GM21717 (cell line): ENCODE data around the gene RYR1.
"Not testable (repeated sequence)": the region's sequence is repeated elsewhere in the genome, so short reads cannot be mapped to it uniquely, and the experiment has no call there.

Source experiments
- ATAC-seq: cut with Tn5 transposase; IDR thresholded peaks from one replicate; pipeline ENCODE4 v1.9.1; 2021; ENCODE audit warnings: mild to moderate bottlenecking, moderate library complexity; ENCODE audit not compliant: unreplicated experiment

RYR1 gene

DNA sequence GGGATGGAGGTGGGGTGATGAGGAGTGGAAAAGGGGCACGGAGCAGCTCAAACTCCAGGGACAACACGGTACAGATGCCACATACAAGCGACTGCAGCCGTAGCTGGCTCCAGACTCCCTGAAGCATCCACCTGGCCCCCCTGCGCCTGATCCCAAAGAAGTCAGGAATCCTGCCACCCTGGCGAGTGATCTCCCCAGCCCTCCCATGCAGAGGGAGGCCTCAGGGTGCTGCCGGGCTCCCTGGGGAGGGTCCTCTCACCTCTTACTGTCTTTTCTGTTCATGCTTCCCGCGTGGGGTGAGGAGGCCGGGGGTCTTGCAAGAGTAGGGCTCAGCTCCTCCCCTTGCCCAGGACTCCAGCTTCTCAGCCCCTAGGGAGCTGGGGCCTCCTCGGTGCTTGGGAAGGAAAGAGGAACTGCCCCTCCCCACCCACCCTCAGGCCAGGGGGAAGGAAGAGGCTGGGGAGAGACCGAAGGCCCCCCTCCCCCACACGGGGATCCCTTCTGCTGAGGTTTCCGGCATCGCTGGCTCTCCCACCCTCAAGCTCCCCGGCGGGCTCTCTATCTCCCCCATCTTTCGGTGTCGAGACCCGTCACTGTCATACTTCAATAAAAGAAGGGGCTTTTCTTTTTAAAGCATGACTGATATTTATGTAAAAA lies 7.6 kb upstream of the RYR1 start, which contains the start of gene RASGRP4:
RASGRP4 (minus strand) TSS at position 410 of the 657 bp plus-strand sequence; CDS start at position 282, 128 bp downstream.
- ATAC-seq: no peak

DNA sequence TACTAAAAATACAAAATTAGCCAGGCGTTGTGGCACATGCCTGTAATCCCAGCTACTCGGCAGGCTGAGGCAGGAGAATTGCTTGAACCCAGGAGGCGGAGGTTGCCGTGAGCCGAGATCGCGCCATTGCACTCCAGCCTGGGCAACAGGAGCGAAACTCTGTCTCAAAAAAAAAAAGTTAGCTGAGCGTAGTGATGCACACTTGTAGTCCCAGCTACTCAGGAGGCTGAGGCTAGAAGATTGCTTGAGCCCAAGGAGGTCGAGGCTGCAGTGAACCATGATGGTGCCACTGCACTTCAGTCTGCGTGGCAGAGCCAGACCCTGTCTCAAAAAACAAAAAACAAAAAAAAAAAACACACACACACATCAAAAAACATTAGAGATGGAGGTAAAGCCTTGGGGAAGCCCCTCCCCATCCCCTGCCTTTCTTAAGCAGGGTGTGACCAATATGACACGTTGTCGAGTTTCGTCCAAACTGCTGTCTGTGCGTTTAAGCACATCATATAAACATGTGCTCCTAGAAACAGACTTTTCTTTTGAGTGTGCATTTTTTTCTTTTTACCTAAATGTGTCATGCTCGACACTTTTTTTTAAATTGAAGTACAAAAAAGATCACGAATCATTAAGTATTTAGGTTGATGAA lies 6.3 kb upstream of the RYR1 start:
- ATAC-seq: not testable (repeated sequence)

DNA sequence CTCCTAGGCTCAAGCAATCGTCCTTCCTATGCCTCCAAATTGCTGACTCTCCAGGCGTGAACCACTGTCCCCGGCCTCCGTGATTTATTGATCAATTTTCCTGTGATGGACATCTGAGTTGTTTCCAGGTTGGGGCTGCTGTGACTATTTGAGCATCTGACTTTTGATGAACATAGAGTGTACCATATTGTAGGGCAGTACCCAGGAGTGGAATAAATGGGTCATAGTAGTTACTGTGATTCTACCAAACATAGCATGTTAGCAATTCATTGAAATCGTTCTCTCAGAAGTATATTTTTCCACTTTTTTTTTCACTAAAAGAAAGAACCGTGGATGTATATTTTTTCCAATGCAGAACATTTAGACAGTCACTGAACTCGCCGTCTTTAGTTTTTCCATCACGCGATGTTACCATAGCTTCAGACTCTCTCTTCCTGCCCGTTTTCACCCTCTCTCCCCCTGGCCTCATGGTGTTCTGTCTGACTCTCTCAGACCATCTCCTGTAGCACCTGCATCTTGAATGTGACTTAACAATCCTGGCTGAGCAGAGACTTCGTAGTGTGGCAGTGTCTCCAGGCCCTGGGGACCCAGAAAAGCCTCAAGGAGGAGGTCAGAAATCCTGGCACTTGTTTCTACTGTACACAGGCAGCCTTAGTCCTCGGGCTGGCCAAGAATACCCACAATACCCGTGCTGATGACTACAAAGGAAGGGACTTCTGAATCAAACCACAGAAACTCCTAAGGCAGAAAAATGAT lies 4.3 kb upstream of the RYR1 start:
- no peak for ATAC-seq

DNA sequence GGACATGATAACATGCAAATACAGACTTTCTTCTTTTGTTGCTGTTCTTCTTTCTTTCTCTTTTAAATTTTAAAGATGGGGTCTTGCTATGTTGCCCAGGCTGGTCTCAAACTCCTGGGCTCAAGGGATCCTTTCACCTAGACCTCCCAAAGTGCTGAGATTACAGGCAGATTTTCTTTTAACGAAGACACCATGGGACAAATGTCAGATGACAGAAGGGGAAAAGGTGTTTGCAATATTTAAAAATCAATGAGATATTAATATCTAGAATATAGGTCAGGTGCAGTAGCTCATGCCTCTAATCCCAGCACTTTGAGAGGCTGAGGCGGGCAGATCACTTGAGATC lies 3.7 kb upstream of the RYR1 start:
- no peak for ATAC-seq

DNA sequence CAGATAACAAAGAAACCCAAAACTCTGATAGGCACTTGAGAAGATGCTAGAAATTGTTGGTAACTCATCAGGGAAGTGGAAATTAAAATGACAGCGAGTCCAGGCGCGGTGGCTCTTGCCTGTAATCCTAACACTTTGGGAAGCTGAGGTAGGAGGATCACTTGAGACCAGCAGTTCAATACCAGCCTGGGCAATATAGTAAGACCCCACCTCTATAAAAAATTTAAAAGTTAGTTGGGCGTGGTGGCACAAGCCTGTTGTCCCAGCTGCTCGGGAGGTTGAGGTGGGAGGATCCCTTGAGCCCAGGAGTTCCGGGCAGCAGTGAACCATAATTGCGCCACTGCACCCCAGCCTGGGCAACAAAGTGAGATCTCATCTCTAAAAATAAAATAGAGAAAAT lies 2.6 kb upstream of the RYR1 start:
- no peak for ATAC-seq

DNA sequence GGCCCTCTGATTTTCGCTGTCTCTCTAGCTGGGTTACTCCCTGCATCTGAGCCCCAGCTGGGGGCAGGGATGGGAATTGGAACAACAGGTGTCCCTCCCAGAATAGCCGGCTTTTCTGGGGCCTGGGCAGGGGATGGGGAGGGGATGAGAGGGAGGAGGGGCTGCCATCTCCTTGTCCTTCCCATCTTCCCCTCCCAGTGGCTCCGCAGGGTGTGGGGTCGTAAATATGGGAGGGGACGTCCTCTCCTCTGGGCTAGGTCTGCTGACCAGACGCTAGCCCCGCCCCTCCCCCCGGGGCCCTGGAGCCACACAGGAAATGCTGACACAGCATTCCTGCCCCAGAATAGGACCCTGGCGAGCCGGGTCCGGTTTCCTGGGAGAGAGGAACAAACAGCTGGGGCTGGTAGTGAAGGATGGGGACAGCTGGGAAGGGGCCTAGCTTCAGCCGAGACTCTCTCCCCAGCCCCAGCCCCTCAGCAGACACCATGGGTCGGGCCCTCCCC lies 1.1 kb downstream of the RYR1 start:
- no peak for ATAC-seq

DNA sequence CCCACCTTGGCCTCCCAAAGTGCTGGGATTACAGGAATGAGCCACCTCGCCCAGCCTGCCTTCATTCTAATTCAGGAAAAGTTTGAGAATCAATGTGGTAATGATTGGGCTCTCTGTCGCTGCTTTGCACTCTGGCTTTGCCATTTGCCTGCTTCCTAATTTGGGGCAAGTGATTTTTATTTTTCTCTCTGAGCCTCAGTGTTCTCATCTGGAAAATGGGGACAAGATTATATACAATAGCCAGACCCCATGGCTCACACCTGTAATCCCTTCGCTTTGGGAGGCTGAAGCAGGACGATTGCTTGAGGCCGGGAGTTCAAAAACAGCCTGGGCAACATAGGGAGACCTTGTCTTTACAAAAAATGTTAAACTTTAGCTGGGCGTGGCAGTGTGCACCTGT lies 3.8 kb downstream of the RYR1 start:
- ATAC-seq: no peak

DNA sequence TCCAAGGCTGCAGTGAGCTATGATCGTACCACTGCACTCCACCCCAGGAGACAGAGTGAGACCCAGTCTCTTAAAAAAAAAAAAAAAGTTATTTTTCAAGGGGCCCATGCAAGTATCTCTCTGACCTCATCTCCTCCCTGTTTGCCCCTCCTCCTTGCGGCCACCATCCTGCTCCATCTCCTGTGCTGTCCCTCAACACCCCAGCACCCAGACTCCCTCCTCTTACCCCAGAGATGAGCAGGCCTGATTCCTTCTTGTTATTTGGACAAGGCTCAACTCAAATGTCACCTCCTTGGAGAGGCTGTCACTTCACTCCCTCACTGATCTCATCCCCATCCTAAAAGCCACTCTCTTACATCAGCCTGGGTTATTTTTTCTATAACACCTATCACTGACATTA lies 4.4 kb downstream of the RYR1 start:
- no peak for ATAC-seq

DNA sequence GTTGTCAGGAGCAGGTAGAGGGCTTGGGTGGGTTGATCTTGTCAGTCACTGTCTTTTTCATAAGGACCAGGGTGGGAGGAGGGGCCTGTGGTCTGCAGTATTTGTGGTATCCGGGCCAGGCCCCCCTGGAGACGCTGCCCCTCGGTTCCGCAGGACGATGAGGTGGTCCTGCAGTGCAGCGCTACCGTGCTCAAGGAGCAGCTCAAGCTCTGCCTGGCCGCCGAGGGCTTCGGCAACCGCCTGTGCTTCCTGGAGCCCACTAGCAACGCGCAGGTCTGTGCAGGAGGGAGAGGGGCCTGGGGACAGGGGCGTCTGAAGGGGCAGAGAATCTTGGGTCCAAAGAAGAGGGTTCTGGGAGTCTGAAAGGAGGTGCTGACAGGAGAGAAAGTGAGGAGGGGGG lies 7.1 kb downstream of the RYR1 start:
- ATAC-seq: no peak

DNA sequence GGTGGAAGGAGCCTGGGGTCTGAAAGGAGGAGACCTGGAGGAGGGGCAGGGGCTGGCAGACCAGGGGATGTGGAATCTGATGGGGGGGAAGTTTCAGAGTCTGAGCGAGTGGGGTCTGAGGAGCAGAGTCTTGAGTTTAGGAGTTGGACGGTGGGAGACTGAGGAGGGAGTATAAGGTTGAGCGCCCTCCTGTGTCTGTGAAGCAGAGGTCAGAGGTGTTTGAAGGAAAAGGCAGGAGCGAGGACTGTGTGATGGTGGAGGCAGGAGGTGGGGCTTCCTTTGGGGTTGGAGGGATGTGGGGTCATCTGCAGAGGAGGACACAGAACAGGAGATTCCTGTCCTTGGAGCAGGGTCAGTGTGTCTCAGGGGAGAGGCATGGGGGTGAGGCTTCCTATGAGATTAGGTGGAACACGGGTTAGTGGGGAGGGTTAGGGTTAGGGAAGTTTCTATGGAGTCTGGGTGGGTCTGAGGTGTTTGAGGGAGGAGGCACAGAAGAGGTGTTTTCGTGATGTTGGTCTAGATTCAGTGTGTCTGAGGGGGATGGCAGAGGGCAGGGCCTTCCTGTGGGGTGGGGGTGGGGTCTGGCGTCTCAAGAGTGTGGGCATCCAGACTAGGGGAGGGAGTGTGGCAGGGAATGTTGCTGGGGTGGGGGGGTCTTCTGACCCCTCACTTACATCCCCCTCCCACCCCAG lies 8.3 kb downstream of the RYR1 start:
- ATAC-seq: no peak

DNA sequence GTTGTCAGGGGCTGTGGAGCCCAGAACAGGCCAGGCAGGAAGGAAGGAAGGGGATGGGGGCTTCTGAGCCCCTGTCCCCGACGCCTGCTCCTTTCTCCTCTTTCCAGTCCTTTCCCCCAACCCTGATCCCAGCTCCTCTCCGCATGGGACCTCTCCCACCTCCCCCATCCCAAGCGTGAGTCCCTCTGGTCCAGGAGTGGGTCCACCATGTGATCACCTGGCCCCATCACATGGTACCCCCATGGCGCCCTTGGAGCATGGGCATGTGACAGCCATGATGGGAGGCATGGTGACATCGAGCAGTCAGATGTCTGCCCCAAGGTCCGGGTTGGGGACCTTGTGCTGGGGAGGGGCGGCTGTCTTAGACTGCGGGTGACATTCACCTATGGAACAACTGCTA lies 9.2 kb downstream of the RYR1 start:
- ATAC-seq: no peak

DNA sequence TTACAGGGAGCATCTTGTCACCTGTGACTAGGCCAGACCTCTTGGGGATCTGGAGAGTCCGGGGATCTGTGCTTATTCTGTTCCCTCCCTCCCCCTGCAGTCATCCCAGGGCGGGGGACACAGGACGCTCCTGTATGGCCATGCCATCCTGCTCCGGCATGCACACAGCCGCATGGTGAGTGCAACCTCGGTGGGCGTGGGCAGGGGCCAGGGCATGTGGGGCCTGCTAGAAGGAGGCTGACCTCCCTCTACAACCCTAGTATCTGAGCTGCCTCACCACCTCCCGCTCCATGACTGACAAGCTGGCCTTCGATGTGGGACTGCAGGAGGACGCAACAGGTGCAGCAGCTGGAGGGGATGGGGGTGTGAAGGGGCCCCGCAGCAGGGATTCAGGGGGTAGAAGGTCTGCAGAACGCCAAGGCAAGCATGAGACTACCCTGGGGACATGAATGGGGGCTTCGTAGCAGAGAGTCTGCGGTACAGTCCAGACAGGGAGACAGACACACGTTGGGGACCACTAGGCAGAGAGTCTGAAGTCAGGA lies 10.0 kb downstream of the RYR1 start:
- ATAC-seq: no peak

DNA sequence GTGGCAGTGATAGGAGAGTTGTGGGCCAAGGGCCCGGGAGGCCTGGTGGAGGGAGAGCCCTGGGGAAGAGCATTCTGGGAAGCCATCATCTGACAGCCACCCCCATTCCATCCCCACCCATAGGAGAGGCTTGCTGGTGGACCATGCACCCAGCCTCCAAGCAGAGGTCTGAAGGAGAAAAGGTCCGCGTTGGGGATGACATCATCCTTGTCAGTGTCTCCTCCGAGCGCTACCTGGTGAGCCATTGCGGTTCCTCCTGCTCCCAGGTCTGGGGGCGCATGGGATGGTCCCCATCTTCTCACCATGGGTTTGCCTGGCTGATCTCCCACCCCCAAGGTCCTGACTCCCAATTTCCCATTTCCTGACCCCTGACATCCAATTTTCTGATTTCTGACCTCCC lies 10.5 kb downstream of the RYR1 start:
- ATAC-seq: no peak

DNA sequence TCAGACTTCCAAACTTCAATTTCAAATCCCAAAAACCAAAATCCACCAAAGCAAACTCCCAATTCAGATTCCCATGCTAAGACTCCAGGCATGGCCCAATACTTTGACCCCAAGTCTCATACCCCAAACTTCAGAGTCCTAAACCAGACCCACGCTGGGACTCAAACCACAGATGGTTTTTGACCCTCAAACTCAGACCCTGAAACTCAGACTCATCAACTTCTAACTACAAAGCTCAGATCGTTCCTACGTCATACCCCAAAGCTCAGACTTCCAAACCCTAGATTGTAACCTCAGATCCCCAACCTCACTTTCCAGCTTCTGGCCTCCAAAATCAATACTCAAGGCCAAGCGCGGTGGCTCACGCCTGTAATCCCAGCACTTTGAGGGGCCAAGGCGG lies 11.9 kb downstream of the RYR1 start:
- no peak for ATAC-seq

DNA sequence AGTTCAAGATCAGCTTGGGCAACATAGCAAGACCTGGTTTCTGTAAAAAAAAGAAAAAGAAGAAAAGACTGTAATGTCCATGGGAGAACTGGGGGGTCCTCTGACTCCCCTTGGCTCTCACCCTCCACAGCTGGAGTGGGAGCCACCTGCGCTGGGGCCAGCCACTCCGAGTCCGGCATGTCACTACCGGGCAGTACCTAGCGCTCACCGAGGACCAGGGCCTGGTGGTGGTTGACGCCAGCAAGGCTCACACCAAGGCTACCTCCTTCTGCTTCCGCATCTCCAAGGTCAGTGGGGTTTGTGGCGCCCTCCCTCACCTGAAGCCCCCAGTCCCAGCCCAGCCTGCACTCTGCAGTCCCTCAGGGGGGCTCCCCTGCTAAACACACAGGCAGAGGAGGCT lies 14.7 kb downstream of the RYR1 start:
- no peak for ATAC-seq

DNA sequence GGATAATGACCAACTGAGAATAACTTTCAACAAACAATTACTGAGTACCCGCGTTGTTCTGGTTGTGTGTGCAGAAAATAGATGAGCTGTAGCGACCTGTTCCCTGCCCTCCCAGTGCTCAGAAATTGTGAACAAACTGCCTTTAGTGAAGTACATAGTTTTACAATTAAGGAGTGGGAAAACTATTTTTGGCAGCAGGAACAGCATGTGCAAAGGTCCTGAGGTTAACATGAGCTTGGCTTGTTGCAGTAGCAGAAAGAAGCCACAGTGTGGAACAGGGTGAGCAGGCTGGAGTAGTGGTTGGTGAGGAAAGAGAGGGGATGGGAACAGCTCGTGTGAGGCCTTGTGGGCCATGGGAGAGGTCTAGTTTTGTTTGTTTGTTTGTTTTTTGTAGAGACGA lies 16.0 kb downstream of the RYR1 start:
- ATAC-seq: no peak

DNA sequence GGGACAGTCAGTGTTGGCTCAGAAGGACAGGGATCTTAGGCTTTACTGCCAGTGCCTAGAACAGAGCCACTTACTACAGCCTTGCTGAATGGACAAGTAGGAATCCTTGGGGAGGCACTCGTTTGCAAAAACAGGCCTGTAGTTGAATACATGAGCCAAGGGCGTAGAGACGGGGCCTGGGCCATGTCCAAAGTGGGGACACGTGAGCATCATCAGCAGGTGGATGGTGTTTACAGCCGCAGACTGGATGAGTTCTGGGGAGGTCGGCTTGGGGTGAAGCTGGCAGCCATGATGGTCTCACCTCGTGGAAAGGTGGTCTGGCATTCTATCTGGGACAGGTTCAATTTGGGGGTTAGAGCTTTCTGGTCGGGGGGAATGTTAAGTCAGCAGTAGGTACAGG lies 17.5 kb downstream of the RYR1 start:
- no peak for ATAC-seq

DNA sequence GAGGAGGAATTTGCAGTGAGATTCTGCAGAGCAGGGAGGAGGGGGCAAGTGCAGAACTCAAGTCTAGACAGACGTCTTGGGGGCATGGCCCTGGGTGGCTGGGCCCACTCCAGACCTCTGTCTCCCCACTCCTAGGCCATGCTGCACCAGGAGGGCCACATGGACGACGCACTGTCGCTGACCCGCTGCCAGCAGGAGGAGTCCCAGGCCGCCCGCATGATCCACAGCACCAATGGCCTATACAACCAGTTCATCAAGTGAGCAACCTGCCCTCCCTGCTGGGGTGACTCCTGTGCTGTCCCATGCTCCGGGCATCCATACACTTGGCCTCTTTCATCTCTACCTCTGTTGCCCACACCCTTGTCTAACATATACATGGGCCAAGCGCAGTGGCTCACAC lies 18.1 kb downstream of the RYR1 start:
- ATAC-seq: no peak

DNA sequence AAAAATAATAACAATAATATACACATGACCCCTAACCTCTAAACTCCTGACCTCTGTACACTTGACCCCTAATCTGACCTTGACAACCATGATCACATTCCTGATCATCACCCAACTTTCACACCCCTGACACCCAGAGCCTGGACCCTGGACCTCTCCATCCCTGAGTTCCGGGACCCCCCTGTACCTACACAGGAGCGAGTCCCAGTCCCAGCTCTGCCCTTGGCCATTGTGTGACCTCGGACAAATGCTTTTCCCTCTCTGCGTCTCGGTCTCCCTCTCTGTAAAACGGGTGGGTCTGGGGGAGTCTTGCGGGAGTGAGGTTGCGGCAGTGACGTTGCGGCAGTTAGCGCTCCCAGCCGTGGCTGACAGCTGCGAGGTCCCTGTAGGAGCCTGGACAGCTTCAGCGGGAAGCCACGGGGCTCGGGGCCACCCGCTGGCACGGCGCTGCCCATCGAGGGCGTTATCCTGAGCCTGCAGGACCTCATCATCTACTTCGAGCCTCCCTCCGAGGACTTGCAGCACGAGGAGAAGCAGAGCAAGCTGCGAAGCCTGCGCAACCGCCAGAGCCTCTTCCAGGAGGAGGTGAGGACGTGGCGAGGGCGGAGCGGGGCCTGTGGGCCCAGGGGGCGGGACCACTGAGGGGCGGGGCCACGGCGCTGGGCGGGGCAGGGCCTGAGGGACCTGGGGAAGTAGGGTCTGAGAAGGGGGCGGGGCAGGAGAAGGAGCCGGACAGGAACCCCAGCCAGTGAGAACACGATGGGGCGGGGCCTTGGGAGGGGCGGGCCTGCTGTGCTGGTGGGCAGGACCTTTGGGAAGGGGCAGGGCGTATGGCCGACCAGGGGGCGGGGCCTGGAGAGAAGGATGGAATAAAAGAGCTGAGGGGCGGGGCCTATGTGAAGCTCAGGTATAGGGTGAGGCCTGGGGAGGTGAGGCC lies 19.2 kb downstream of the RYR1 start:
- no peak for ATAC-seq

DNA sequence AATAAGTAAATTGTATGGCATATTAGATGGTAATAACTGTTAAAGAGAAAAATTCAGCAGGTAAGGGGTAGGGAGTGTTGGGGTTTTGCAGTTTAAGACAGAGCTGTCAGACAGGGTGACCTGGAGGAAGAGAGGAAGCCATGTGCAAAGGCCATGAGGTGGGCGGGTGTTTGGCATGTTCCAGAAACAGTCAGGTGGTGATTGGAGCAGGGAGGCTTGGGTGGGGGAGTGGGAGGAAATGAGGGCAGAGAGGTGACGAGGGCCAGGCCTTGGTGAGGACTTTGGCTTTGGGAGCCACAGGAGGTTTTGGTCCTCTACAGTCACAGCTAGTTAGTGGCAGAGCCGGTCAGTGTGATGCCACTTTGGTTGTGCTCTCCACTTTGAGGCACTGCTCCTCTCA lies 20.1 kb downstream of the RYR1 start:
- ATAC-seq: no peak
